Hippocampal formation (tissue), 2 donors: ENCODE data around the gene TRPC4.
"Not testable (repeated sequence)": the region's sequence is repeated elsewhere in the genome, so short reads cannot be mapped to it uniquely, and the experiment has no call there.

ENCODE experiments used
- DNase-seq, 2 donors: peaks; one replicate each; lab custom pipeline; 2025; lab: John Stamatoyannopoulos, UW

The TRPC4 gene

GRCh38 chr13:37816276-37816675 is 53.3 kb downstream of the TRPC4 start:
- no peak for DNase-seq

- DNase-seq, result no peak
Observed at GRCh38 chr13:37811441-37811840, 58.1 kb downstream of the TRPC4 start.

- no peak for DNase-seq
Observed at GRCh38 chr13:37806666-37807065, 62.9 kb downstream of the TRPC4 start.

DNA sequence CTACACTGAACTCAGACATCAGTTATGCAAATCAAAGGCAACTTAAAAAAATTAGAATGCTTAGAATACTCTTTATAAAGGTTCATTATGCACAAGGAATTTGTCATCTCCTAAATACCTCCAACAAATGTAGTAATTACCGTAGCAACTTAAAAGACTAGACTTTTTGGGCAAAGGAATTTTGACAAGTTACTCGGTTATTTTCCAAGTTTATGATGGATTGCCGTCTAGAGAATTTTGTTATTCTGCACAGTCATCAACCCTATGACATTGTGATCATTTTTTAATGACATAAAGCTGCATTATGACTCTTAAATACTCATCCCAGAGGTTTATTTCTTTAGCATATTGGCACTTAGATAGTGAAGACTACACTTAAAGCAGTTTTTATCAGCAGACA is 71.9 kb downstream of the TRPC4 start:
- no peak for DNase-seq

DNA sequence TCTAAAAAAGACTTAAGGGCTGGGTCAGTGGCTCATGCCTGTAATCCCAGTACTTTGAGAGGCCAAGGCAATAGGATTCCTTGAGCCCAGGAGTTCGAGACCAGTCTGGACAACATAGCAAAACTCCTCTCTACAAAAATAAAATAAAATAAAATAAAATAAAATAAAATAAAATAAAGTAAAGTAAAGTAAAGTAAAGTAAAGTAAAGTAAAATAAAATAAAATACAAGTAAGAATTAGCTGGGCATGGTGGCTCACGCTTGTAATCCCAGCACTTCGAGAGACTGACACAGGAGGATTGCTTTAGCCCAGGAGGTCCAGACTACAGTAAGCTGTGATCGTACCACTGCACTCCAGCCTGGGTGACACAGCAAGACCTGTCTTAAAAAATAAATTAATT is 72.8 kb downstream of the TRPC4 start:
- not testable (repeated sequence) for DNase-seq

GRCh38 chr13:37795326-37795725 is 74.2 kb downstream of the TRPC4 start:
- DNase-seq, result no peak

- DNase-seq, result no peak
Observed at GRCh38 chr13:37791699-37792098, 77.9 kb downstream of the TRPC4 start.

GRCh38 chr13:37788346-37788745 is 81.2 kb downstream of the TRPC4 start:
- no peak for DNase-seq

DNA sequence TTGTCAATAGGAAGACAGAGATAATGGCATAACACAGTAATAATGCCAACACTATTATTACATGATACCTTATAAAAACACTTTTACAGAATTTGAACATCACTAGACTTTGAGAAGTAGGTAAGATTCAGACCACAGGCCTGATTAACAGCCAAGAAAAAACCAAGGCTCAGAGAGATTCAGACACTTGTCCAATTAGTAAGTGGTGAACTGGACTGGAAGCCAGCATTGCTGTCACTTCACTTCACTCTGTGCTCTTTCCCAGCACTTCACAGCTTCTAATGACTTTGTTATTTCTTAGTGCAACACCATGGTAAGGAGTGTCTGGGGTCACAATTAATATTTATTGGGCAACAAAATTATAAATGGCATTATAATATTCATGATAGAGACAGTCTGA is 91.9 kb downstream of the TRPC4 start:
- DNase-seq, result no peak

DNA sequence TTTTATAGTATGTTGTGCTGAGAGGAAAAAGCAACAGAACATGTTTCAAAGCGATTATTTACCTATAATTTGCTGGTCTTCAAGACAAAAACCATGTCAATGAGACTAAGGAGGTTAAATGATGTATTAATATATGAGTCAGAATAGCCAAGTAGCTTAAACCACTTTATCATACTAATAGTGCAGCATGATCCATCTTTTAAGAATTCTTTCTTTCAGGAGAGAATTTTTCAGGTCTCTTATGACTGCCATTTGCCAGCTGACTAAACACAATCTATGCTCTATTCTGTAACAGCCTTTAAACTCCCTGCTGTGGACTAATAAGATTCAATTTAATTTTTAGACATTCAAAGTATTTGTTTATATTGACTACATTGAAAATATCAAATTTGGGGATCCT is 93.7 kb downstream of the TRPC4 start:
- DNase-seq, result no peak

DNA sequence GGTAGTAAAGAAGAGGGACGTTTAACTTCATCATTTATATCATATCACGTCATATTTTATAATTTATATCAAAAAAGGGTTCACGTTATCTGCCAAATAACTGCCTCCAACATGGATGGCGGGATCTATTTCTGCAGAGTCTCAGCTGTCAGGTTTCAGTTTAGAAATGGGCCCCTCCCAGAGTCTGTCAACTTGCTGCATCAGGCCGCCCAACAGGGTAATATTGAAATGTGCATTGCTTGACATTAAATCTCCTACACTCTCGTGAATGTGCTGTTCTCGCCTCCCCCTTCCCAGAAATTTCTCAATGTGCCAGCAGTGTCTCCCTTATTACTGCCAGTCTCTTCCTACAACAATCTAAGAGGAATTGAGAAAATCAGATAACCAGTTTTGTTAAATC is 96.9 kb downstream of the TRPC4 start:
- no peak for DNase-seq

GRCh38 chr13:37769545-37769944 is 100.0 kb downstream of the TRPC4 start:
- no peak for DNase-seq

- no peak for DNase-seq
Observed at GRCh38 chr13:37769078-37769477, 100.5 kb downstream of the TRPC4 start.

GRCh38 chr13:37766502-37766901 is 103.1 kb downstream of the TRPC4 start:
- DNase-seq, result no peak

- no peak for DNase-seq
Observed at GRCh38 chr13:37755349-37755748, 114.2 kb downstream of the TRPC4 start.

DNA sequence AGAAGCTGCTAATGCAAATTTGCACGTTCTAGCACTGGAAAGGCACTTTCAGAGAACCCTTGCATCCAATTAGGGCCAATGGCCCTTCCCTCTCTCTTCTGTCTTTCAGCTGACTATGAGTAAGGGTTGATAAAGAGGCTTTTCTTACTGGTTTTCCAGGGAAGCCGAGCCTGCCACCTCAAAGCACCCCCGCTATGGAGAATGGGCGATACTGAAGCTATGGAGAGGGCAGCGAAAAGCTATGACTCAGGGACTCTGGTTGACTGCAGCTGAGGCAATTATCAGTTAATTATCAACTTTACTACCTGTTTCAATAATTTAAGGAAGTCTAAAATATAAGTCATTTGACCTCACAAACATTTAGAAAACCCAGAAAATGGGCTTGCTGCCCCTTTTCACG is 115.8 kb downstream of the TRPC4 start:
- no peak for DNase-seq

DNA sequence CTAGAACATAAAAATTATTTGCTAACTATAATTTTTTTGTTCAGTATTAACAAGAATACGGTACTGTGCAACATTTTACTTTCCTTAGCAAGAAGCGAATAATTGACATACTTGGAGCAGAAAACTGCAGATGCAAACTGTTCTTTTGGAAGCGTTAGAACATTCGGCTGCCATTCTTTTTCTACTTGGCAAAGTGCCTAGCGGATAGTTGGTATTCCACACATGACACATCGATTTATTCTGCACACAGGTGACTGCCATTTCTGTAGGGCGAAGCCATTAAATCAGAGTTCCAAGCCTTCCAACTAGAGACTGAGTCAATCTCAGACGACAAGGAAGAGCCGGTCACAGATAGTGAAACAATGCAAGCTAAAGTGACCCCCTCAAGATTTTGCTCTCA is 117.4 kb downstream of the TRPC4 start:
- DNase-seq, result no peak

DNA sequence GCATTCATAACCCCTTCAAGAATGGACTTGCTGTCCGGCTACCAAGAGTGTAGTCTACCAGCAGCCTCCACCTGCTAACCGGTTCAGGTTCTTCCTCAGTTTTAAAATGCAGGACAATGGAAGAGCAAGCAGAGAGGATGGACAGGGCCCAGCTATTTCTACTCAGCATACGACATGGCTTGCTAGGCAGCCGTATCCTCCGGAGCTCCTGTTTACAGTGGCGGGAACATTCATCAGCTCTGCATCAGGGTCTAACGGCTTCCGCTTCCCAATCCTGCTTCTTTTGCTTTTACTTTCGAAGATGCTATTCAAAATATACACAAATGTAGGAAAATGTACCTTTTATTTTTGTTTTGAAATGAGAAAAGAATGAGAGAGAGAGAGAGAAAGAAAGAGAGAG is 118.5 kb downstream of the TRPC4 start:
- no peak for DNase-seq

DNA sequence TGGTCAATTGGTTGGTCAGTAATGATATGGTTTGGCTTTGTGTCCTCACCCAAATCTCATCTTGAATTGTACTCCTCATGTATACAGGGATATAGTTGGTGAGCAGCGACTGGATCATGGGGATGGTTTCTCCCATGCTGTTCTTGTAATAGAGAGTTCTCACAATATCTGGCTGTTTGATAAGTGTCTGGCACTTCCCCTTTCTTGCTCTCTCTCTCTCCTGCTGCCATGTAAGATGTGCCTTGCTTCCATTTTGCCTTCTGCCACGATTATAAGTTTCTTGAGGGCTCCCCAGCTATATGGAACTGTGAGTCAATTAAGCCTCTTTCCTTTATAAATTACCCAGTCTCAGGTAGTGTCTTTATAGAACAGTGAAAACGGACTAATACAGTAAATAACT is 120.7 kb downstream of the TRPC4 start:
- no peak for DNase-seq

DNA sequence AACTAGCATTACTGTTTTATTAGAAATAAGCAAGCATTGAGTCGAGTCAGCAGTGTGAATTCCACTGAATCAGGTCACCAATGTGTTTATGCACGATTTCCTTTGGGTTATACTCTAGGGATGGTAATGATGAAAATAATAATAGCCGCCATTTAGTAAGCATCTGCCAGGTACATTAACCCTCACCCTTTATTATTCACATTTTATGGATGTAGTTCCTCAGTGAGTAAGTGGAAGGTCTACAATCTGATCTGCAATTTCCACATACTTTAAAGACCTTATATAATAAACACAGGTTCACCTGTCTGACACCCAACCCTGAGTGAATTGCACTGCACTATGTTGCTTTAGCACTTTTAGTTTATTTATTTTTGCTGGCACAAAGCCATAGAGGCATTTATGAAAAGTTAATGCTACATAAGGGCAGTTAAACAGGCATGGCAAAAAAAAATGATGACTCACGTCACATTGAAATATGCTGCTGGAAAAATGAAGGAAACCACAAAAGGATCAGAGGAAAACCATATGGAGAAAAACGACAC is 122.4 kb downstream of the TRPC4 start:
- no peak for DNase-seq

DNA sequence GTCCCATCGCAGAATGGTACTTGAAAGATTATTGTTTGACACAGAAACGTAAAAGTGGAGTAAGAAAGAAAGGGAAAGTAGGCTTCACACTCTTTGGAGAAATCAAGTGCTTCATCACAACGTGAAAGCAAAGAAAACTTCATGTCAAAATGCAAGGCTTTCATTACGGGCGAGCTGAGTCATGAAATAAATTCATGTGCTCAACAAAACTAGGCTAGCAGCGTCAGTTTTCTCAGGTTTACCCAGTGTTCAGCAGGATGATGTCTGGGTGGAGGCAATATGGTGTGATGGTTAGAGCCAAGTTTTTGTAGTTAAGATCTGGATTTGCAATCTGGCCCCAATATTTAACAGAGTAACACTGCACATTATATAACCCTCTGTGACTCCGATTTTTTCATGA is 128.0 kb downstream of the TRPC4 start:
- DNase-seq, result no peak

DNA sequence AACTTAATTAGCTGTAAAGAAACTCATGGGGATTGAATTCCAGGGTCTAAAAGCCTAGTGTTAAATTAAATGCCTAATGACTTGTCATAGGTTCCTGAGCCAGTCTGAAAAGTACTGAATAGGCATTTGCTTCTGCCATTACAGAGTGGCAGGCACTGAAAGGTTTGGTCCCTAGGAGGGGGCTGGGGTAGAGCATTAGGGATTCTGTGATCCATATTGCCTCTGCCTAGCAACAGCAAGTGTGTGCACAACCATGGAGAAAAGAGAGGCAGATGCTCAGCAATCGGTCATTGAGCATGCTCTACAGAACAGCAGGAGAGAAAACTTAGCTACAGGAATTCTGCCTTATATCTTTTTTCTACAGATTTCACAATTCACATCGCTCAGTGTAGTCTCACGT is 133.5 kb downstream of the TRPC4 start:
- no peak for DNase-seq

DNA sequence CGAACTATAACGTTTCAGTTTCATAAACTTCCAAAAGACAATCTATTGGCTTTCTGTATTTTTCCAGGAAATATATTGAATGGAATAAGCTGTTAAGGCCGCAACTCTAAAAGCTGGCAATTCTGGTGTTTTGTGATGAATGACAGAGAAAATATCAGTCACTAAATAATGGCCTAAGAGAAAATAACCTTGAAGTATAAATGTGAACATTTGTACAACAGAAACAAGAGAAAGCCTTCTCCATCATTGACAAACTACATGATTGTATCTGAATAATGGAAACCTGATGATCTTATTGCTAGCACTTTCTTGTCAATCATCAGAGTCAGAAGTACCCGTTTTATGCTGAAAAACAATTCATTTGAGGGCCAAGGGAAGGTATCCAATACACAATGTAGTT is 134.3 kb downstream of the TRPC4 start:
- no peak for DNase-seq

DNA sequence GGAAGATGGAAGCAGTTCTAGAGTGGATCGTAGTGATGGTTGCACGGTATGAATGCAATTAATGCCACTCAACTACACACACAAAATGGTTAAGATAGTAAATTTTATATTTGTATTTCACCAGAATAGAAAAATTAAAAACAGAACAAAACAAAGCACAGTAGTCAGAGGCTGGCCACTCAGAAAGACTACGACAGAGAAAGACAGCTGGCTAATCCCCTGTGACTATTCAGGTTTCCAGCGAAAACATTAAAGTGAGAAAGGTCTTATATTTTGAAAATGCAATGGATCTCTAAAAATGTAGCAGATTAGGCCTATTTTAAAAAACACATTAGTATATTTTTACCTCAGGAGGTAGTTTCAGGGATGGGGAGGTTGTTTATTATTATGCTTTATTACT is 139.7 kb downstream of the TRPC4 start:
- DNase-seq, result no peak
